Body of pancreas (tissue), 4 donors: ENCODE measurements around the gene PTHLH.

Experiments
- CTCF ChIP-seq, 7 experiments: fragments of 450-650 bp in 4 of 7; fragments of 200-600 bp in 3 of 7; sonication (generic) in 3 of 7; IDR thresholded peaks; one replicate each; pipeline ENCODE4 v1.5.1; 2016 to 2019; ENCODE audit warnings: antibody characterized with exemption in 7 of 7
- POLR2A ChIP-seq, 3 donors: fragments of 450-650 bp; IDR thresholded peaks; one replicate each; pipeline ENCODE4 v1.6.1; 2016; ENCODE audit warnings: antibody characterized with exemption in 3 of 3, mild to moderate bottlenecking in 2 of 3

- TF ChIP-seq POLR2A (IDR thresholded peaks at IDR 0.05) (no peak), CTCF (IDR thresholded peaks at IDR 0.05) (no peak)
Measured at GRCh38 chr12:27998170-27998569, 25.6 kb upstream of the PTHLH start.
